HEK293 (cell line): ENCODE data around the gene SNAP91.

ENCODE experiments used
- CTCF ChIA-PET: fragments of 350-600 bp; formaldehyde crosslinking; extraction: SDS; loops from one replicate; lab custom pipeline; 2021; ENCODE audit warnings: antibody characterized with exemption; lab: Yijun Ruan, JAX
- POLR2A ChIA-PET: fragments of 300-600 bp; formaldehyde crosslinking; extraction: SDS; loops from one replicate; lab custom pipeline; 2020; ENCODE audit warnings: antibody characterized with exemption, inconsistent platforms; lab: Yijun Ruan, JAX
- H3K27ac ChIP-seq: fragments of 200-500 bp; sonication (Bioruptor generic); 2 replicates; pipeline ENCODE4 v1.5.1; 2014; ENCODE audit warnings: low read depth, low read length, control low read depth, inconsistent platforms; ENCODE audit errors: extremely low read depth
- H3K36me3 ChIP-seq, 2 experiments: fragments of 200-500 bp in 1 of 2; sonication (Bioruptor generic) in 1 of 2; 1 replicate in 1 of 2; 2 replicates in 1 of 2; pipeline ENCODE4 v1.5.1; 2014 to 2017; ENCODE audit warnings: inconsistent platforms in 2 of 2, low read length in 2 of 2; ENCODE audit not compliant: control insufficient read depth in 2 of 2, insufficient read depth in 1 of 2
- H3K4me1 ChIP-seq: fragments of 200-500 bp; sonication (Bioruptor generic); 2 replicates; pipeline ENCODE4 v1.5.1; 2014; ENCODE audit warnings: mild to moderate bottlenecking, low read length, inconsistent platforms; ENCODE audit not compliant: control insufficient read depth, insufficient read depth
- H3K4me3 ChIP-seq: 2 replicates; pipeline ENCODE4 v1.5.1; 2011; ENCODE audit warnings: low read depth, mild to moderate bottlenecking, control low read depth, low read length, moderate library complexity
- H3K9me3 ChIP-seq: fragments of 200-500 bp; sonication (Bioruptor generic); 2 replicates; pipeline ENCODE4 v1.5.1; 2014; ENCODE audit warnings: low read depth, low read length, inconsistent platforms; ENCODE audit not compliant: control insufficient read depth, insufficient read depth
- GLI2 ChIP-seq: fragments of 450-650 bp; formaldehyde crosslinking; IDR thresholded peaks from 2 replicates; pipeline ENCODE4; 2017; ENCODE audit warnings: missing biosample characterization, missing genetic modification characterization, low read depth, borderline replicate concordance
- HIC1 ChIP-seq: fragments of 450-650 bp; formaldehyde crosslinking; IDR thresholded peaks from 2 replicates; pipeline ENCODE4 v1.5.1; 2016; ENCODE audit warnings: missing biosample characterization, missing genetic modification characterization
- KLF9 ChIP-seq: fragments of 450-650 bp; formaldehyde crosslinking; IDR thresholded peaks from 2 replicates; pipeline ENCODE4 v1.5.1; 2016; ENCODE audit warnings: missing biosample characterization, missing genetic modification characterization, low read depth
- SETDB1 ChIP-seq: IDR thresholded peaks from one replicate; pipeline ENCODE4 v1.6.1; 2017; ENCODE audit warnings: mild to moderate bottlenecking, low read length, moderate library complexity, mixed read lengths; ENCODE audit not compliant: insufficient read length
- SP7 ChIP-seq: fragments of 450-650 bp; formaldehyde crosslinking; IDR thresholded peaks from 2 replicates; pipeline ENCODE4 v1.5.1; 2016; ENCODE audit warnings: missing biosample characterization, missing genetic modification characterization
- TRIM28 ChIP-seq: IDR thresholded peaks from 2 replicates; pipeline ENCODE4 v1.6.1; 2011; ENCODE audit warnings: low read length, control low read depth, borderline replicate concordance
- ZBTB10 ChIP-seq: fragments of 450-650 bp; formaldehyde crosslinking; IDR thresholded peaks from 2 replicates; pipeline ENCODE4 v1.5.1; 2016; ENCODE audit warnings: missing biosample characterization, missing genetic modification characterization
- ZBTB8A ChIP-seq: fragments of 450-650 bp; formaldehyde crosslinking; IDR thresholded peaks from 2 replicates; pipeline ENCODE4 v1.5.1; 2016; ENCODE audit warnings: missing biosample characterization, missing genetic modification characterization
- ZNF174 ChIP-seq: fragments of 450-650 bp; formaldehyde crosslinking; IDR thresholded peaks from 2 replicates; pipeline ENCODE4 v1.5.0; 2017; ENCODE audit warnings: missing biosample characterization, mild to moderate bottlenecking, missing genetic modification characterization
- ZNF248 ChIP-seq: fragments of 450-650 bp; formaldehyde crosslinking; IDR thresholded peaks from 2 replicates; pipeline ENCODE4 v1.5.1; 2017; ENCODE audit warnings: missing biosample characterization, missing genetic modification characterization
- ZNF280D ChIP-seq: fragments of 450-650 bp; formaldehyde crosslinking; IDR thresholded peaks from 2 replicates; pipeline ENCODE4 v1.5.1; 2016; ENCODE audit warnings: missing biosample characterization, missing genetic modification characterization
- ZNF398 ChIP-seq: fragments of 450-650 bp; formaldehyde crosslinking; IDR thresholded peaks from 2 replicates; pipeline ENCODE4 v1.5.1; 2017; ENCODE audit warnings: missing biosample characterization, missing genetic modification characterization
- ZNF548 ChIP-seq: fragments of 450-650 bp; formaldehyde crosslinking; IDR thresholded peaks from 2 replicates; pipeline ENCODE4 v1.5.1; 2016; ENCODE audit warnings: missing biosample characterization, missing genetic modification characterization
- ZNF555 ChIP-seq: fragments of 450-650 bp; formaldehyde crosslinking; conservative IDR thresholded peaks from 2 replicates; pipeline ENCODE4 v1.5.1; 2017; ENCODE audit warnings: missing biosample characterization, mild to moderate bottlenecking, missing genetic modification characterization, inconsistent platforms
- ZNF596 ChIP-seq: fragments of 450-650 bp; IDR thresholded peaks from 2 replicates; pipeline ENCODE4 v1.5.0; 2018; ENCODE audit warnings: missing biosample characterization, mild to moderate bottlenecking, missing genetic modification characterization, moderate library complexity
- ZNF610 ChIP-seq: fragments of 450-650 bp; formaldehyde crosslinking; IDR thresholded peaks from 2 replicates; pipeline ENCODE4 v1.5.1; 2016; ENCODE audit warnings: missing biosample characterization, missing genetic modification characterization, borderline replicate concordance
- ZNF658 ChIP-seq: fragments of 450-650 bp; formaldehyde crosslinking; IDR thresholded peaks from 2 replicates; pipeline ENCODE4; 2016; ENCODE audit warnings: missing biosample characterization, missing genetic modification characterization
- ZNF768 ChIP-seq: fragments of 450-650 bp; formaldehyde crosslinking; IDR thresholded peaks from 2 replicates; pipeline ENCODE4 v1.5.1; 2018; ENCODE audit warnings: missing biosample characterization, mild to moderate bottlenecking, missing genetic modification characterization
- ZXDB ChIP-seq: fragments of 450-650 bp; formaldehyde crosslinking; IDR thresholded peaks from 2 replicates; pipeline ENCODE4 v1.5.1; 2016; ENCODE audit warnings: missing biosample characterization, missing genetic modification characterization

SNAP91 gene

GRCh38 chr6:83717809-83718208, 8.9 kb upstream of the SNAP91 start:
- no peaks in the 10 kb centered on the region for H3K4me1 ChIP-seq
- H3K9me3 ChIP-seq: no peaks in the 10 kb centered on the region
- CTCF ChIA-PET: no interaction called here
- POLR2A ChIA-PET: no interaction called here
- H3K36me3 ChIP-seq: no peaks in the 10 kb centered on the region
- H3K4me3 ChIP-seq: no peak overlapping the region
- no peak for TF ChIP-seq ZNF398
- TF ChIP-seq ZNF548 (tag by site-specific recombination): no peak
- no peak for TF ChIP-seq ZNF174 (tag by site-specific recombination)
- TF ChIP-seq ZXDB (tag by site-specific recombination): no peak
- no peak for TF ChIP-seq GLI2 (tag by site-specific recombination)
- no peak overlapping the region for H3K27ac ChIP-seq

GRCh38 chr6:83711958-83712357, 3.1 kb upstream of the SNAP91 start:
- Histone ChIP-seq H3K27ac (no peak overlapping the region), H3K4me3 (no peak overlapping the region), H3K36me3 (no peaks in the 10 kb centered on the region), H3K9me3 (no peaks in the 10 kb centered on the region), H3K4me1 (no peaks in the 10 kb centered on the region)
- CTCF ChIA-PET: no interaction called here
- POLR2A ChIA-PET: no interaction called here
- TF ChIP-seq HIC1 (no peak), ZBTB10 (tag by site-specific recombination) (no peak), ZBTB8A (tag by site-specific recombination) (no peak), ZNF610 (tag by site-specific recombination) (no peak), TRIM28 (no peak), SETDB1 (no peak)

- Histone ChIP-seq H3K9me3 (no peaks in the 10 kb centered on the region), H3K36me3 (no peaks in the 10 kb centered on the region; a peak in 1 of 3 replicates), H3K27ac (no peak overlapping the region; the same call in 1 of the 2 replicates), H3K4me1 (no peaks in the 10 kb centered on the region), H3K4me3 (peak overlapping the region; percentile 77)
- ChIA-PET CTCF (interaction anchor here (0.6 to 1.5 kb wide), 4 partner anchors 13 to 799 kb away, joined by 4 to 6 read pairs (median 4); no protein-coding TSS in a partner anchor), POLR2A (no interaction called here)
- no peak for TF ChIP-seq SP7 (tag by site-specific recombination)
- no peak for TF ChIP-seq ZNF248 (tag by site-specific recombination)
- no peak for TF ChIP-seq ZNF398
- no peak for TF ChIP-seq ZNF596
- no peak for TF ChIP-seq ZNF280D
- no peak for TF ChIP-seq ZNF555
- TF ChIP-seq ZNF658 (tag by site-specific recombination): no peak
- TF ChIP-seq KLF9 (tag by site-specific recombination): no peak
- TF ChIP-seq ZNF768: no peak
Measured at GRCh38 chr6:83709748-83710050, 798 bp upstream of the SNAP91 start.
